BJ (cell line): ENCODE data around the gene FCRL5. TPM values are rescaled to one million over a fixed set of nuclear protein-coding genes. Genes with fewer than 3 reads are reported as not detected.

Experiments
- CTCF ChIA-PET: fragments of 350-600 bp; formaldehyde crosslinking; extraction: SDS; loops from one replicate; lab custom pipeline; 2021; ENCODE audit warnings: antibody characterized with exemption, inconsistent platforms; lab: Yijun Ruan, JAX
- POLR2A ChIA-PET: fragments of 300-600 bp; sonication (Branson Sonifier 250); formaldehyde crosslinking; extraction: SDS; loops from one replicate; lab custom pipeline; 2021; ENCODE audit warnings: antibody characterized with exemption; lab: Charles Lee
- DNase-seq: peaks from one replicate; pipeline ENCODE4 v3.0.0-alpha.2; 2011; ENCODE audit warnings: low read depth
- H3K27me3 ChIP-seq: 2 replicates; pipeline ENCODE4 v1.6.0; 2011; ENCODE audit warnings: low read length; ENCODE audit not compliant: control insufficient read depth, insufficient read depth
- H3K36me3 ChIP-seq: 2 replicates; pipeline ENCODE4 v1.5.1; 2011; ENCODE audit warnings: low read length; ENCODE audit not compliant: control insufficient read depth, insufficient read depth
- H3K4me3 ChIP-seq: 2 replicates; pipeline ENCODE4 v1.5.1; 2011; ENCODE audit warnings: low read depth, mild to moderate bottlenecking, control low read depth, low read length
- polyA plus RNA-seq: library from polyadenylated mRNA; depleted of rRNA; stranded (reverse); fragments of >200 nt; gene quantifications from 2 replicates; pipeline ENCODE4 v1.2.3, GENCODE V29; 2011
- TF ChIP-seq, protein P1 (sequence below): IDR thresholded peaks from 2 replicates; pipeline ENCODE4 v1.5.1; 2011; ENCODE audit warnings: low read depth, mild to moderate bottlenecking, control low read depth, inconsistent platforms, low read length, moderate library complexity; ENCODE audit not compliant: insufficient read depth

FCRL5 gene
- polyA plus RNA-seq, 1 experiment: not detected

DNA sequence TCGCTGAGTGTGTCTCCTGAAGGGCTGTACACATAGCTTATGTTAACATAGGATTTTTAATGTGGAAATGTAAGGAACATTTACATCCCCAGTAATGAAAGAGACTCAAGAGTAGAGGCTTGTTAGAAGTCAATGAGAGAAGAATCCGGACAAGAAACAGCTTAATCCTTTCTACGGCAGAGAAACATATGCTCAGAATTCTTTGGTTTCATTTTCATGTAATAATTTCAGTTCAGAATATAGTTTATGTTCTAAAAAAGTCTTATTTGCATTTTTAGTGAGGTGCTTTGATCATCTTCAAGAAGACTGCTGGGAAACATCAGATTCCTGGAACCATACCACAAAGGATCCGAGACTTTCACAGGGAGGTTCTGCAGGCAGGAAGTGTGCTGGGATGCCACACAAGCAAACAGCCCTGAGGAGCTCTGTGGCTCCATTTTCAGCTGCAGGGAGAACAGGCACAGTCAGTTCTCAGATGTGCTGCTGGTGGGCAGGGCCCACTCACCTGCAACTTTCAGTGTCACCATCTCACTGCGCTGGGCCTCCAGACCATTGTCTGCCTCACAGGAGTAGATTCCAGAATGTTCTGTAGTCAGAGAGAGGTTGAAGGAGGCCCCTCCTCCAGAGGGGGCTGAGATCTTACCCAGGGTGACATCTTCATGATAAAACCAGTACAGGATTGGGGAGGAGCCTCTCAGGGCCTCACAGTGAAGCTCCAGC lies 28.4 kb downstream of the FCRL5 start:
- TF ChIP-seq, protein P1, sequence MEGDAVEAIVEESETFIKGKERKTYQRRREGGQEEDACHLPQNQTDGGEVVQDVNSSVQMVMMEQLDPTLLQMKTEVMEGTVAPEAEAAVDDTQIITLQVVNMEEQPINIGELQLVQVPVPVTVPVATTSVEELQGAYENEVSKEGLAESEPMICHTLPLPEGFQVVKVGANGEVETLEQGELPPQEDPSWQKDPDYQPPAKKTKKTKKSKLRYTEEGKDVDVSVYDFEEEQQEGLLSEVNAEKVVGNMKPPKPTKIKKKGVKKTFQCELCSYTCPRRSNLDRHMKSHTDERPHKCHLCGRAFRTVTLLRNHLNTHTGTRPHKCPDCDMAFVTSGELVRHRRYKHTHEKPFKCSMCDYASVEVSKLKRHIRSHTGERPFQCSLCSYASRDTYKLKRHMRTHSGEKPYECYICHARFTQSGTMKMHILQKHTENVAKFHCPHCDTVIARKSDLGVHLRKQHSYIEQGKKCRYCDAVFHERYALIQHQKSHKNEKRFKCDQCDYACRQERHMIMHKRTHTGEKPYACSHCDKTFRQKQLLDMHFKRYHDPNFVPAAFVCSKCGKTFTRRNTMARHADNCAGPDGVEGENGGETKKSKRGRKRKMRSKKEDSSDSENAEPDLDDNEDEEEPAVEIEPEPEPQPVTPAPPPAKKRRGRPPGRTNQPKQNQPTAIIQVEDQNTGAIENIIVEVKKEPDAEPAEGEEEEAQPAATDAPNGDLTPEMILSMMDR: no peak
- DNase-seq: no peak
- H3K27me3 ChIP-seq: 0 out of 2 replicates have a peak, but pooled peaks cover 1% of the 10 kb centered on the region
- CTCF ChIA-PET: interaction anchor here (2.3 kb wide), 1 partner anchor 18 kb away, joined by 8 read pairs; no protein-coding TSS in a partner anchor
- H3K36me3 ChIP-seq: no peaks in the 10 kb centered on the region
- POLR2A ChIA-PET: no interaction called here
- H3K4me3 ChIP-seq: no peak overlapping the region

- Histone ChIP-seq H3K4me3 (no peak overlapping the region), H3K27me3 (0 out of 2 replicates have a peak, but pooled peaks cover 1% of the 10 kb centered on the region), H3K36me3 (no peaks in the 10 kb centered on the region)
- CTCF ChIA-PET: interaction anchor here (0.9 to 1.7 kb wide), 2 partner anchors 17 to 152 kb away, joined by 4 to 7 read pairs; no protein-coding TSS in a partner anchor
- TF ChIP-seq, protein P1: no peak
- no peak for DNase-seq
- POLR2A ChIA-PET: no interaction called here
These were observed 31.3 kb downstream of the FCRL5 start for GRCh38 chr1:157521056-157521455.

DNA sequence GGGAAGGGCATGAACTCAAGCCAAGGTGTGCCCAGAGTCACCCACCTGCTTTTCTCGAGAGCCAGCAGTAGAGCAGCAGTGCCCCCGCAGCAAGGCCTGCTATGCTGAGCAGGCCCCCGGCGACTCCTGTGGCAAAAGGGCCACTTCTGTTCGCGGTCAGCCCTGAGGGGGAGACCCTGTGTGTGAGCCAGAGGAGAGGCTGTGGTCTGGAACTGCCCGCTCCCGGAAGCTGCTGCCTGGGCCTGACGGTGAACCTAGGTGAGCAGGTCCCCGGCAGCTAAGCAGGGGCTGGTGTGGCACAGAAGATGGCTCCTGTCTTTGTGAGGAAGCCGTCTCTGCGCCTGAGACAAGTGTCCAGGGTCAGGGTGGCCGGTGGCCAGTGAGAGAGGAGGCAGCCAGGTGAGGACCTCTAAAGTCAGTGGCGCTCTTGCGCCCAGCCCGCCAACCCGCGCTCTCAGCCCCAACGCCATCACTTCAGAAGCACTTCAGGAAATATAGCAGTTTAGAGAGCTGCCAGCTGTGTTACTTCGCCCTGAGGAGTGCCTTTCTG lies 31.9 kb downstream of the FCRL5 start:
- no peak for DNase-seq
- Histone ChIP-seq H3K27me3 (peaks cover 1% of the 10 kb centered on the region; the same call in 1 of the 2 replicates), H3K4me3 (no peak overlapping the region), H3K36me3 (no peaks in the 10 kb centered on the region)
- TF ChIP-seq, protein P1: no peak
- ChIA-PET POLR2A (no interaction called here), CTCF (no interaction called here)

DNA sequence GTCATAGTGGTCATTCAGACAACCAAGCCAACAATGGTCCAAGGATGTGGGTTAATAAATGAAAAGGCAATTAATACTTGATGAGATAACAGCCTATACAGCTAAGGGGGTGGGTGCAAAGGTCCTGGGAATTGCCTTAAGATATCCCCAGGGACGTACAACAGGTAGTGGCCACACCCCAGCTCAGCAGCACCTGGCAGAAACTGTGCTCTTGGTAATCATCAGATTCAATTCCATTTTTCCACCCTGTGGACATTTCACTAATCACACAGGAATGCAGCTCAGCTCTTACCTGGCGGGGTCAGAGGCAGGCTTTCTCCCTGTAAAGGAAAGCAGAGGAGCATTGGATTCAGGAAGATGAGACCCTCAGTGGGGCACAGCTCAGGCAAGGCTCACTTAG lies 32.9 kb downstream of the FCRL5 start:
- CTCF ChIA-PET: no interaction called here

GRCh38 chr1:157517016-157517415 lies 35.3 kb downstream of the FCRL5 start:
- no peaks in the 10 kb centered on the region for H3K36me3 ChIP-seq
- no peak overlapping the region for H3K4me3 ChIP-seq
- ChIA-PET CTCF (no interaction called here), POLR2A (no interaction called here)
- no peak for DNase-seq
- TF ChIP-seq, protein P1: no peak
- no peaks in the 10 kb centered on the region; the same call in 1 of the 2 replicates for H3K27me3 ChIP-seq

More for the DNA sequence above, 32.9 kb downstream of the FCRL5 start:
- Histone ChIP-seq H3K27me3 (peaks cover 1% of the 10 kb centered on the region; the same call in 1 of the 2 replicates), H3K4me3 (no peak overlapping the region), H3K36me3 (no peaks in the 10 kb centered on the region)
- POLR2A ChIA-PET: no interaction called here
- DNase-seq: no peak
- TF ChIP-seq, protein P1: no peak
